DMS 273 treated with DMSO at 0.1 percent for 48 hours (cell line): Measurements from ENCODE around the gene SERINC2.

Source experiments
- DNase-seq: peaks from one replicate; lab custom pipeline; 2025; lab: John Stamatoyannopoulos, UW

Gene SERINC2

GRCh38 chr1:31412732-31413404 is at the start of gene SERINC2:
Gene SERINC2 (plus strand): TSS chr1:31413213. CDS start chr1:31413266, 53 bp downstream.
- no peak for DNase-seq

- no peak for DNase-seq
These were observed 48.3 kb upstream of the SERINC2 start for GRCh38 chr1:31364561-31365250.

GRCh38 chr1:31366796-31367195 is 46.2 kb upstream of the SERINC2 start:
- DNase-seq = no peak

GRCh38 chr1:31368611-31369107 is 44.4 kb upstream of the SERINC2 start:
- DNase-seq = no peak

GRCh38 chr1:31370021-31370420 is 43.0 kb upstream of the SERINC2 start:
- DNase-seq = no peak

GRCh38 chr1:31370565-31370964 is 42.4 kb upstream of the SERINC2 start:
- DNase-seq = no peak

- no peak for DNase-seq
These were observed 41.7 kb upstream of the SERINC2 start for GRCh38 chr1:31371121-31371959.

GRCh38 chr1:31372051-31372450 is 41.0 kb upstream of the SERINC2 start:
- no peak for DNase-seq

- no peak for DNase-seq
These were observed 40.3 kb upstream of the SERINC2 start for GRCh38 chr1:31372751-31373055.

GRCh38 chr1:31373056-31373896 is 39.7 kb upstream of the SERINC2 start, which contains the start of gene FABP3:
Gene FABP3 (minus strand): TSS chr1:31373076. CDS start chr1:31373014, 62 bp downstream.
- peak; percentile 58 for DNase-seq

GRCh38 chr1:31373897-31374486 is 39.0 kb upstream of the SERINC2 start:
- DNase-seq = no peak

- DNase-seq = no peak
These were observed 38.4 kb upstream of the SERINC2 start for GRCh38 chr1:31374511-31375196.

GRCh38 chr1:31376375-31377134 is 36.5 kb upstream of the SERINC2 start:
- DNase-seq = peak; percentile 95

- no peak for DNase-seq
These were observed 35.6 kb upstream of the SERINC2 start for GRCh38 chr1:31377364-31377863.

GRCh38 chr1:31378001-31378400 is 35.0 kb upstream of the SERINC2 start:
- DNase-seq = no peak

- no peak for DNase-seq
These were observed 32.8 kb upstream of the SERINC2 start for GRCh38 chr1:31380181-31380580.

- DNase-seq = no peak
These were observed 31.4 kb upstream of the SERINC2 start for GRCh38 chr1:31381394-31382294.

GRCh38 chr1:31382379-31382989 is 30.5 kb upstream of the SERINC2 start:
- DNase-seq = no peak
